Dedifferentiated amniotic fluid mesenchymal stem cell (primary cell): ENCODE data around the gene HPCAL1.

ENCODE experiments used
- DNase-seq: peaks from one replicate; pipeline ENCODE4 v3.0.0-alpha.2; 2016; ENCODE audit errors: extremely low spot score

Gene HPCAL1

DNA sequence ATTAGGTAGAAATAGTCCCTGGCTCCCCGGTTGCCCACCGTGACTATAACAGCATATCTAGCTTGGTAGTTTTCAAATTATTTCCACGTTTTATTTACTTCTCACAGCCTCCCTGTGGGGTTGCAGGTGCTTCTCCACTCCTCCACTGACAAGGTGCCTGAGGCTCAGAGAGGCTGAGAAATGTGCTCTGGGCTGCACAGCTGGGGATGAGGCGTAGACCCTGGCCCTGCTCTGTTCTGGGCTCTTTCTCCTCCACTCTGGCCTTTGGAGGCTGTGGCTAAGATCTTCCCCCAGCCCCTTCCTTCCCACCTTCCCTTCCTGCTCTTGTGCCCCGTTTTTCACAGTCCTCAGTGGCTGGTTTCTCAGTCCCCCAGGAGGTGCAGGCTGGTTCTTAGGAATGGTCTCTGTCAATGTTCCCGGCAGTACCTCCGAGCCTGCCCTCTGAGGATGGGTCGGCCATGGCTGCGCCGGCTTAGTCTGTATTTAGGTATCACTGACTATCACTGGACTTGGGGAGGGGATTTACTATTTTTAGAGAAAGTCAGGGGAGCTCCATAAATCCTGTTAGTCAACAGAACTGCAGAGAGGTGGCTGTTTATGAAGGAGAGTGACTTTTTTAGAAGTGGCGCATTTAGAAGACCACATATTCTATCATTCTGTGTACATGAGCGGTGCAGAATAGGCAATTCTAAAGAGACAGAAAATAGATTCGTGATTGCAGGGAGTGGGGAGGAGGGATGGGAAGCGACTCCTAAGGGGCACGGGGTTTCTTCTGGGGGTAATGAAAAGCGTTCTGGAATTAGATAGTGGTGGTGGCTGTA is 35.0 kb downstream of the HPCAL1 start:
- no peak for DNase-seq

DNA sequence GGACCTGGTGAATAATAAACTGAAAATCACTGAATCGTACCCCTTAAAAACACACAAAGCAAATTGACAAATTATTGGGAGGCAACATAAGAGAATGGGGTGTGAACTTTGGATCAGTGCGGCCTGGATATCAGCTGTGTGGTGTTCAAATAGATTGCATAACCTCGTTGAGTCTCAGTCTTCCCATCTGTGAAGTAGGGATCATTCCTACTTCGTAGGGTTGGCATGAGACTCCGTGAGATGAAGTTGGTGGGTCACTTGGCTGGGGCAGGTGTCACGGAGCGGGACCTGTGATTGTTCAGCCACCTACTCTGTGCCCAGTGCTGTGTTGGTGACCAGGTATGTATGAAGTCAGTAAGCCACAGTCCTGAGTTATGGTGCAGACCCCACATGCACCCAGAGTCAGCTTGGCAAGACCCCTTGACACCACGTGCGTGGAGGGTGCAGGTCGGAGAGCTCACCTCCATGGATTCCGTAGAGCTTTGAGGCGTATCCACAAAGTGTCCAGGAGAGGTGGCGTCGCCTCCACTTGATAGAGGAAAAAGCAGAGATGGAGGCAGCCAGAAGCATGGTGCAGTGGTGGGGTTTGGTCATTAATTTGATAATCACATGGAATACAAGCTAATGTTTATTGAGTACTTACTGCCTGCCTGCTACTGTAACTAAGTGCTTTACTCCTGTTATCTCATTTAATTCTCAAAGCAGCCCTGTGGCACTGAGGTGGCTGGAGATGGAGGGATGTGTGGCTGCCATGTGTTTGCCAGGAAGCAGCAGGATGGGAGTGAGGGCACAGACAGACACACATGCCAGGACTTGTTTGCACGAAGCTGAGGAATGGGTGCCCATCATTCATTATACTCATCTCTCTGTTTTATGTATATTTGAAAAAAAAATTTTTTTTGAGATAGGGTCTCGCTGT is 35.8 kb downstream of the HPCAL1 start:
- no peak for DNase-seq

DNA sequence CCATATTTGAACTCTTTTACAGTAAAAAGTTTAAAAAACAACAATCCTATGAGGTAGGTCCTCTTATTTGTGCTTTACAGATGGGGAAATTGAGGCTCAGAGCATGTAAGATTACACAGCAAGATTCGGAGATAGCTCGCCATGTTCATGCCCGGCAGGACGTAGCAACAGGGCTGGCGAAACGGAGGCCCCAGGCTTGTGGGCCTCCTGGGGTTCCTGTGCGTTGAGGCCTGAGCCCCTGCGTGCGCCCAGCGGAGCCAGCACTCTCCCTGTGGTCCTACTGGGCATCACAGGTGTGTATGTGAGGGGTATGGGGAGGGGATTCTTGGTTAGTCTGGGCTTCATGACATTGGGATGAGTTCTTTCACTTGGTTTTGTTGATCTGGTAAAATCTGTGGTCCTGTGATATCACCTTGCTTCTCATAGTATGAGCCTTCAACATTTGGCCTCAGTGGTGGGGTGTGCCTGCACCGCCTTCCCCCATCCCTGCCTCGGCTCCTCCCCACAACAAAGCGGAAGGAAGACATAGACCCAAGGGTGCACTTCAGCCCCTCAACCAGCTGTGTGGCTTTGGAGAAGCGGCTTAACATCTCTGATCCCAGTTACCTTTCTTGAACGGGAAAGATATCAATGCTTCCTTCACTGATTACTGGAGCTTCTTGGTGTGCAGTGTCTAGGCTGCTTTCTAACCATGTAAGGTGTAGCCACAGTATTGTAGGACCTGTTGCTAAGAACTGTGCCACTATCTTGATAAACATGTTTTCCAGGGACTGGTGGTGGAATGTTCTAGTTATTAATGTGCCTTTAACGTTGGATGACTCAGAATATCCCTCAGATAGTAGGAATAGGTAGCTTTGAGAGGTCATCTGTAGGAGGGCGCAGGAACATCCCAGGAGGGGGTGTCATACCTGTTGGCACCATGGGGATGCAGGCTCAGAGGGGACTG is 37.2 kb downstream of the HPCAL1 start:
- DNase-seq = no peak

DNA sequence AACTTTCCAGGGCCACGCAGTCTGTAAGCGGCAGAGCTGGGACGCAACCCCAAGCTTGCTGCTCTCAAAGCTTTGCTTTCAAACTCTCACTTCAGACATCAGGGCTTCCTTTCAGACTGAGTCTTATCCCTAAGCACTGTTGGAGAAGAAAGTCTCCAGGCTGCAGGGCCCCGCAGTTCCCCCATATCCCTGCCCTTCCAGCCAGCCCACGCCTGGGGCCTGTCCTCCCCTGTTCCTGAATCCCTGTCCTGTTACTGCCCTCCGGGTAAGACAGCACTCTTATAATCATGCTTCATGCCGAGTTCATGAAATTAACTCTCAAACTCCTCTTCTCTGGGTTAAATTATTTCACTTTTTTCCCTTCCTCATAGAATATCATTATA is 37.9 kb downstream of the HPCAL1 start:
- DNase-seq = no peak

DNA sequence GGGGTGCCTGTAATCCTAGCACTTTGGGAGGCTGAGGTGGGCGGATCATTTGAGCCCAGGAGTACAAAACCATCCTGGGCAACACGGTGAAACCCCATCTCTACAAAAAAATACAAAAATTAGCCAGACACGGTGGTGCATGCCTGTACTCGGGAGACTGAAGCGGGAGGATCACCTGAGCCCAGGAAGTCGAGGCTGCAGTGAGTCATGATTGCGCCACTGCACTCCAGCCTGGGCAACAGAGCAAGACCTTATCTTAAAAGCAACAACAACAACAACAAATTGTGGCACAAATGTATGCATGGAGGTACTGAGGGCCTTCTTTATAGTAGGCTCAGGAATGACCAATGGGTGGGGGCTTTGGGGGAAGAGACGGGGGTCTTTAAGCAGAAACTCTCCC is 38.5 kb downstream of the HPCAL1 start:
- DNase-seq = no peak

DNA sequence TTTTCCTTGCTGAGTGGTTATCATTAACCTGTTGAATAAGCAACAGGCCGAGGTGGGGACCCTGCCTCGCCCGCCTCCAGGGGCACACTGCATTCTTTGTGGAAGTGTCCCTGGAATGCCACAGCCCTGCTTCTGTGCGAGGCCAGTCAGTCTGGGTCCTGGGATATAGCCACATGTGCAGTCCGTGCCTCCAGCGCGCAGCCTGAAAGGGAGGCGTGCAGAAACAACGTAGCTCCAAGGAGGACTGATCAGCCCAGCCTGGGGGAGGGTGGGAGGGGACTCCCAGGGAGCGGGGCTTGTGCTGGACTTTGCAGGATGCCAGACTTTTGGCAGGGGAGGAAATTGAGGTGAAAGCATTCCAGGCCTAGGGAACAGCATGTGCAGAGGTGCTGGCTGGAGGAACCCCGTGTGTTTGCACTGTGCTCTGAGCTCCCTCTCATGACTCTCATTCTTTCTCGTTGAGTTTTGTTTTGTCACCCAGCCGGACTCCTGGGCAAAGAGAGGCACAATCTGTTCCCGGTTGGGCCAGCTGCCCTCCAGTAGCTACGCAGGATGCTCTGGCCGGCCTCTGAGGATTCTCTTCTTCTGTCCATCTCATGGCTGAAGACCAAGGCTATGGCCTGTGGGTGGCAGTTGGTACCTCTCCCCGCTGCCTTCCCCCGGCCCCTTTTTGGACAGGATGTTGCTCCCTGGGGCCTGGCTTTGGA is 39.7 kb downstream of the HPCAL1 start:
- no peak for DNase-seq

DNA sequence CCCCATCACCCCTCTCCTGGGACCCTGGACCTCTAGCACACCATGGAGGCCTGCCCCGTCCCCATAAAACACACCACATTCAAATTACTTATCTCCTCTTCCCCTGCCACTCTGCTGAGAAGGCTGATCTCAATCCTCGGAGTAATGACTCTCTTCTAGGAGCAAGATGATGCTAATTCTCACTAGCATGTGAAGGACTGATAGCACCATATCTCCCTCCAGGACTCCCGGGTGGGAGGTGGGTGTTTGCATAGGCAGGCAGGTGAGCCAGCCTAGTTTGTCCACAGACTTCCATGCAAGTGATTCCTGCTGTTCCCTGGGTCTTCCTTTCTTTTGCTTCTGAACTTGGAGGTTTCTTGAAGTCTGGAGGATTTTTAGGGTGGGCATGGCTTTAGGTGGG is 40.5 kb downstream of the HPCAL1 start:
- DNase-seq = no peak

DNA sequence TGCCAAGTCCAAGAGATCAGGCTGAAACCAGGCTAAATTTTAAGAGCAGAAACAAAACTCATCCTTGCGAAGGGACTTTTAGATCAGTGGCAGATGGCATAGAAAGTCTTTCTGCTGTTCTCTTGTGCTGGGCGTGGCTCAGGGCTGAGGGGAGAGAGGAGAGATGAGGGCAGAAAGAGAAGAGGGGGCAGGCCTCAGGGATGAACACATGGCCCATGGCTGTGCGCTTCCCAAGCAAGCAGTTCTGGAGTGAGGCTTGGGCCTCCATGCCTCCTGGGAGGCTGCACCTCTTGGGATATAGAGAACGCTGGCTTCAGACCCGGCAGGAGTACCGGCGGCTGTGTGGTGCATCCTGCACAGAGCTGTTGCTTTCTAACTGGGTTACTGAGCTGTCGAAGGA is 41.0 kb downstream of the HPCAL1 start:
- no peak for DNase-seq

DNA sequence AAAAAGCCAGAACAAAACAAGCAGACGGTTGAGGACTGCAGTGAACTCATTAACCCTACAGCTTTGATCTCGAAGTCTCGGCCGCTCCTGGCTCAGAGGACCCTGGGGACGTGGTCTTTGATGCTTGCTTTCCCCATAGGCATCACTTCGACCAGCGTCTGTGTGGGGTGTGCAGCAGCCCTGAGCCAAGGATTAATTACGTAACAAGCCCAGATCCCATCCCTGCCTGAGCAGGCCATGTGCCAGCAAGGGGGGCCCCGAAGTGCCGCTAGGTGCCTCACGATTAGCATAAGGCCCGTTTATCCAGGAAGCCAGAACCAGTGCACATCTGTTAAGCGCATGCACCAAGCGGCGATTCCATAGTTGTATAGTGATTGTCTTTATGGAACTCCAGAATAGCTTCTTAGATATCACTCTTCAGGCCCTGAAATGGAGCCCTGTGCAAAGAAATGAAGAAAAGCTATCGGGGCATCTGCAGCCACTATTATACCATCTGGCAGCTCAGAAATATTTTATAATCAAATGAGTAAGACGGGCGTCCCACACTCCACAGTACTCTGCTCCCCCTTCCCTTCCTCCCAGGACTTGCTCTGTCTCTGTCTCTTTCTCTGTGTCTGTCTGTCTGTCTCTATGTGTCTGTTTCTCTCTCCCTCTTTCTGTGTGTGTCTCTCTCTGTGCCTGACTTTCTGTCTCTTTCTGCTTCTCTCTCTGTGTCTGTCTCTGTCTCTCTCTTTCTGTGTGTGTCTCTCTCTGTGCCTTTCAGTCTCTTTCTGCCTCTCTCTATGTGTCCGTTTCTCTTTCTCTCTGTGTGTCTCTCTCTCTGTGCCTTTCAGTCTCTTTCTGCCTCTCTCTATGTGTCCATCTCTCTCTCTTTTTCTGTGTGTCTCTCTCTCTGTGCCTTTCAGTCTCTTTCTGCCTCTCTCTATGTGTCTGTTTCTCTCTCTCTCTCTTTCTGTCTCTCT is 41.7 kb downstream of the HPCAL1 start:
- DNase-seq = no peak

DNA sequence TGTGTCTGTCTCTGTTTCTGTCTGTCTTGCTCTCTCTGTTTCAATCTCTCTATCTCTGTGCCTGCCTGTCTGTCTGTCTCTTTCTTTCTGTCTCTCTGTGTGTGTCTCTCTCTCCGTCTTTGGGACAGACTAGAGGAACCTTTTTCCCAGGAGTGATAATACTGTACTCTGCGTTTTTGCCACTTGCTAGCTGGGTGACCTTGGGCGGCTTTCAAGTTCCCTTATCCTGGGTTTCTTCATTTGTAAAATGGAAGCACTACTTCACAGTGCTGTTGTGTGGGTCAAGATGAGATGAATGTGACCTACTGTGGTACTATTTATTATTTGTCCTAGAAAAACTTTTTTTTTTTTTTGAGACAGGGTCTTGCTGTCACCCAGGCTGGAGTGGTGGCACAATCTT is 42.4 kb downstream of the HPCAL1 start:
- no peak for DNase-seq

DNA sequence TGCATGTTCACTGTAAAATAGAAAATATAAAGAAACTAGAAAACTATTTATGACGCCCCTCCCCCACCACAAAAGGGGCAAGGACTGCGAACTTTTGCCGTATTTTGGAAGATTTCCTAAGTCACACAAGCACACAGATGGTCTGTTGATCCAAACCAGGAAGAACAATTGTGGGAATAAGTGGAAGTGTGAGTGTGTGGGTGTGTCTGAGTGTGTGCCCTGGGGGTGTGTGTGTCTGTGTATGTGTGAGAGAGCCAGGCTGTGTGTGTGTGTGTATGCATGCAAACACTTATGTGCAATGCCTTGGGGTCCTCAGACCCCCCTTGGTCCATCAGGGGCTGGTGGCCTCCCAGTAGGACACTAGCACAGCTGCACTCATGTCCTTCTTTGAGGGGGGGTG is 43.1 kb downstream of the HPCAL1 start:
- no peak for DNase-seq

DNA sequence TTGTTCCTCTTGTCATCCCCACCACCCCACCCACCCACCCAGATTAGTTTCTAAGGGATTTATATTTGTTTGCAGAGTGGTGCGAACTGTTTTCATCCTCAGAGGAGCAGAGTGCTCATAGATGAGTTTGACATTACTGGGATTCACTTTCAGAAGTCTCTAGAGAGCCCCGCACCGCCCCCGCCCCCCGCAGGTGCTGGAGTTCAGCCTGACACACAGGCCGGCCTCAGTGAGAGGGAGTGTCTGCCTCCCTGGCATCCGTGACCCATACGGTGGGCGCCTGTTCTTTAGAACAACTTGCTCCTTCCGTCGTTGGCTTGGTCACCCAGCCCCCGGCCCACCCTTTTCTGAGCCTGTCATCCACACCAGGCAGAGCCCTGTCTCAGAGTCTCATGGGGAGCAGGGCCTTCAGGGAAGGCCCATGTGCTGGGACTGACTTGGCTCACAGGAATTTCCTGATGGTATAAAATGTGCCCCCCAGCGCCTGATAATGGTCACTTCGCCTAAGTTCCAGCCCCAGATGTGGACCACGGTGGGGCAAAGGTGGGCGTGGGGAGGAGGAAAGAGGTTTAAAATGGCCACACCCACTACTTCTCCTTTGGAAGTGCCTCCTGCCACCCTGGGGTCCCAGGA is 44.3 kb downstream of the HPCAL1 start:
- DNase-seq = no peak

DNA sequence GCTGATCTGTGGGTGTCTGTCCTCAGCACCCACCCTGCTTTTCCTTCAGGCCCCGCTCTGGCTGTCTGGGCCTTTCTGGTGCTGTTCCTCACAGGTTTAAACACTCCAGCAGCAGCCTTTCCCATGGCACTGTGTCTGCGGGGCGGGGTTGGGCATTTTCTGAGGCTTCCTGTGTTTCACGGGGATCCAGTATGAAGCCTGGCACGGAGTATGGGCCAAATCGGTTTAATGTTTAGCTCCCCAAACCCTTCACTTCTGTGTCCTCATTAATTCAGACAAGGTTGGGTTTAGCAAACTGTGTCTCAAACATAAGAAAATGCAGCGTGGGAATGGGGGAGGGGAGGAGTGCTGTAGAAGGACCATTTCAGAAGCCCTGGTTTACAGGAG is 44.9 kb downstream of the HPCAL1 start:
- no peak for DNase-seq

DNA sequence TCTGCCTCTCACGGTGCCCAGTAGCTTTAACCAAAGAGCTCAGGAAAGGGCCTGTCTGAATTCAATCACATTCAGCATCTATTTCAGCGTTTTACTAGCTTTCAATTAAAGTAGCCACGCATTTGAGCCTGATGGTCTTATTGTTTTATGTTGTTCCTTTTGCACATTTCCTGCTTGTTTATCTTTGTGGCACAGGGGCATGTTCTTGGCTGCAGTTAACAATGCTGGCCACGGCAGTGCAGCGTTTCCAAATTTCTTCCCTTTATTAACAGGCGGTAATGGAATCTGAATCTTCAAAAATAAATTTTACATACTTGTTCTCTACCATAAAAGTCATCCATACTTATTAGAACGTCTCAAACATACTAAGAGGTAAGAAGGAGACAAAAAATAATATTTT is 46.2 kb downstream of the HPCAL1 start:
- DNase-seq = no peak

DNA sequence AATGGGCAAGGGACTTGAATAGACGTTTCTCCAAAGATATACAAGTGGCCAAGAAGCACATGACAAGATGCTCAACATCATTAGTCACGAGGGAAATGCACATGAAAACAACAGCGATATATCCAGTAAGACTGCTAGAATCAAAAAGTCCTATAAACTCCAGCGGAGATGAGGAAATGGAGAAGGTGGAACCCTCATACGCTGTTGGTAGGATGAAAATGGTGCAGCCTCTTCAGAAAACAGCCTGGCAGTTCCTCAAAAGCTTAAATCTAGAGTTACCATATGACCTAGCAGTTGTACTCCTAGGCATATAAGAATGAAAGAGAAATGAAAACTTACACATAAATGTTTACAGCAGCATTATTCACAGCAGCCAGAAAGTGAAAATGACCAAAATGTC is 48.1 kb downstream of the HPCAL1 start:
- no peak for DNase-seq

DNA sequence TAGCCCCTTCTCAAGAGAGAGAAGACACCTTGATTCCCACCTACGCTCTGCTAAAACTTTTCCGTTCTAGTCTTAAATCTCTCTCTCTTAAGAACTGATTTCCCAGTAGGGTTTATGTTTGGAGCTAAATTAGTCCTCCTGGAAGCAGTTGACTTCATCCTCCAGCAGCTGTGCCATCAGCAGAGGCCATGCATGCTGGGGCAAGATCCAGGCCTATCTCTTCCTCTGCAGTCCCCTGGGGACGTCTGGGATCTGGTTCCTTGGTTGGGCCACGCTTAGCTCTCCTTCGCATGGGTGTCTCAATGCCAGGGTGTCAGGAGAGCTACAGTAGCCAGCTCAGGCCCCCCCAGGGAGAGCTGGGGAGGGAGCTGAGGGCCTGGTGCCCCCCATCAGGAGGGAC is 49.7 kb downstream of the HPCAL1 start:
- no peak for DNase-seq

DNA sequence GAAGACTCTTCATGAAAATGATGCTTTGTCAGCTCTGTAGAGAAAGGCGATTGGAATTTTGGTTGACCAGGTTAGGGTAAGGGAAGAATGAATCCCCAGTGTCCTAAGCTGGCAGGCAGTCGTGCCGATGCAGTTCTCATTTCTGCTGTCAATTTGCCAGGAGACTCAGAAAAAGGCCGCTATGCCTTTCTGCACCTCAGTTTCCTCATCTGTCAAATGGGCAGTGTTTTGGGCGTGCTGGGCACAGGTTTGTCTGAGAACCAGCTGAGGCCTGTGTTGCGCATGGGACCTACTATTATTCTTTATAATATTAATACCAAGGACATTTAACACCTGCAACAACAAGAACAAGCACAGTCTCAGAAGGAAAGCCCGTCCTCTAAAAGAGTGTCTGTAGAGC is 50.3 kb downstream of the HPCAL1 start:
- no peak for DNase-seq

DNA sequence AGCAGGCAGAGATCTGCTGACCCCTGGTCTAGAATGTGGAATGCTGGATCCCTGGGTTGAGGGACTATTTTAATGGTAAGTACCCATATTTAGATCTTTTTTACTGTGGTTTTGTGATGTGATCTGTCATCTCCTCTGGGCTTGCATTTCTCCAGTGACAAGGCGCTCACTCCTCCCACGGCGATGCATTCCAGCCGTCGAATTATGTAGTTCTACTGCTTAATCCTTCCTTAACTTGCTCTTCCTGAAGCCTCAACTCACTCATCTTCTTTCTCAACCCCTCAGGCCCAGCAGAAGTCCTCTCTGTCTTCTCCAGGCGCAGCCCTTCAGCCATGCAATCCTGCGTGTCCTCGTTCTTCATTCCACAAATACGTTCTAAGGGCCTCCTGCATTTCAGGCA is 51.2 kb downstream of the HPCAL1 start:
- no peak for DNase-seq

DNA sequence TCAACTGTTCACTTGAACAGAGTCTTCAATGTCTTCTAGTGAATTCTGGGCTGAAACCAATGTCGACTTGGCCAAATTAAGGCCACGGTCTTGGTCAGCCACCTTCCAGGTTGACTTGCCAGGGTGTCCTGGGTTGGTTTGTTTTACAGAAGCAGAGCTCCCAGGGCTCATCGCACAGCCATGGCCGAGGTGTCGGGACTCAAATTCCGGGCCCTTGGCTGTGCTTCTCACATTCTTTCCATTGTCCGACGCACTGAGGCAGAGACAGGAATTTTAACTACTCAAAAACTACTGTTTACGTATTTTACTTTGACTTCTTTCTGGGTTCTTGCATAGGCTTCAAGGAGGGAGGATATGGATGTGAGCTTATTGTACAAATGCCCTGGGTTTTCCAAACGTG is 51.7 kb downstream of the HPCAL1 start:
- no peak for DNase-seq
